Common myeloid progenitor, CD34-positive (primary cell): ENCODE data around the gene TUT1.
A peak's percentile ranks its signal among the peaks of the same experiment; 100 is the strongest.

Experiments
- CTCF ChIA-PET: fragments of 350-600 bp; sonication (Branson Sonifier 250); formaldehyde crosslinking; loops from one replicate; lab custom pipeline; 2021; ENCODE audit warnings: antibody characterized with exemption; lab: Charles Lee
- POLR2A ChIA-PET: fragments of 350-600 bp; sonication (Branson Sonifier 250); formaldehyde crosslinking; loops from one replicate; lab custom pipeline; 2021; ENCODE audit warnings: antibody characterized with exemption; lab: Charles Lee
- DNase-seq, 3 donors: peaks; one replicate each; pipeline versions ENCODE4 v3.0.0 to v3.0.0-alpha.2; 2013
- H3K27ac ChIP-seq, 2 experiments: 1 replicate in 1 of 2; 2 replicates in 1 of 2; pipeline ENCODE4 v1.7.0; 2013; ENCODE audit warnings: inconsistent platforms in 2 of 2, low read length in 2 of 2, mild to moderate bottlenecking in 2 of 2, low read depth in 1 of 2, moderate library complexity in 1 of 2; ENCODE audit not compliant: severe bottlenecking in 2 of 2, insufficient read depth in 1 of 2, poor library complexity in 1 of 2
- H3K27me3 ChIP-seq, 5 experiments: replicated peaks in 2 of 5; 1 replicate in 3 of 5; 2 replicates in 2 of 5; pipeline versions ENCODE4 v1.6.1 to v1.7.0; 2013; ENCODE audit warnings: low read length in 4 of 5, mild to moderate bottlenecking in 2 of 5, moderate library complexity in 2 of 5, inconsistent platforms in 1 of 5; ENCODE audit not compliant: insufficient read depth in 5 of 5, control insufficient read depth in 4 of 5
- H3K36me3 ChIP-seq, 4 experiments: 1 replicate in 2 of 4; 2 replicates in 2 of 4; pipeline versions ENCODE4 v1.6.1 to v1.7.0; 2013; ENCODE audit warnings: low read length in 3 of 4, control low read depth in 1 of 4, mild to moderate bottlenecking in 1 of 4; ENCODE audit not compliant: control insufficient read depth in 4 of 4, insufficient read depth in 4 of 4
- H3K4me1 ChIP-seq, 4 experiments: 1 replicate in 3 of 4; 2 replicates in 1 of 4; pipeline versions ENCODE4 v1.6.1 to v1.7.1; 2013; ENCODE audit warnings: low read length in 3 of 4, mild to moderate bottlenecking in 3 of 4, control low read depth in 1 of 4, inconsistent platforms in 1 of 4, moderate library complexity in 1 of 4; ENCODE audit not compliant: control insufficient read depth in 4 of 4, insufficient read depth in 4 of 4; ENCODE audit errors: control extremely low read depth in 1 of 4
- H3K4me3 ChIP-seq, 7 experiments: 1 replicate in 4 of 7; 2 replicates in 3 of 7; pipeline versions ENCODE4 v1.5.1 to v1.7.0; 2013; ENCODE audit warnings: mild to moderate bottlenecking in 7 of 7, low read length in 6 of 7, moderate library complexity in 6 of 7, inconsistent platforms in 2 of 7, low read depth in 2 of 7, control low read depth in 1 of 7; ENCODE audit not compliant: insufficient read depth in 4 of 7, control insufficient read depth in 1 of 7; ENCODE audit errors: extremely low read depth in 1 of 7
- H3K9me3 ChIP-seq, 5 experiments: 1 replicate in 4 of 5; 2 replicates in 1 of 5; pipeline versions ENCODE4 v1.6.1 to v1.7.1; 2013; ENCODE audit warnings: low read length in 4 of 5, mild to moderate bottlenecking in 2 of 5, inconsistent platforms in 1 of 5, low read depth in 1 of 5, moderate library complexity in 1 of 5; ENCODE audit not compliant: control insufficient read depth in 4 of 5, insufficient read depth in 2 of 5; ENCODE audit errors: control extremely low read depth in 1 of 5
- WGBS: methylation state at CpG from one replicate; pipeline ENCODE4 v1.1.5; 2013; ENCODE audit not compliant: insufficient coverage; 5-methylcytosine and 5-hydroxymethylcytosine counted together

TUT1 gene

GRCh38 chr11:62601372-62602140, 10.2 kb upstream of the TUT1 start, which contains the start of gene MTA2:
TSS of gene MTA2 (minus strand) at chr11:62601865. CDS start at chr11:62601450, 415 bp downstream.
- peaks cover 6 to 67% (median 43%) of the 10 kb centered on the region in 4 experiments for H3K36me3 ChIP-seq
- POLR2A ChIA-PET, result interaction anchor here (0.5 to 3.3 kb wide), 7 partner anchors 10 to 280 kb away, joined by 3 to 30 read pairs (median 4); partner anchors contain the start of genes EEF1G, EML3, ROM1 and STX5
- peak within 1 kb of the TSS; percentile 85 to 94 for H3K27ac ChIP-seq
- H3K4me1 ChIP-seq, result peaks cover 18 to 43% (median 32%) of the 10 kb centered on the region in 4 experiments
- peak within 1 kb of the TSS; percentile 71 to 97 (median 94) for H3K4me3 ChIP-seq
- no peaks in the 10 kb centered on the region for H3K27me3 ChIP-seq
- H3K9me3 ChIP-seq, result no peaks in the 10 kb centered on the region
- CTCF ChIA-PET, result interaction anchor here (0.7 to 2.6 kb wide), 7 partner anchors 9 to 177 kb away, joined by 3 to 15 read pairs (median 6); partner anchors contain the start of genes EML3, GNG3, ROM1 and TUT1
- DNase-seq, result peak; percentile 98 to 99 (median 99)
- WGBS, result under 1% methylated on average over 83 of the region's 83 CpGs

GRCh38 chr11:62601122-62601371, 9.7 kb upstream of the TUT1 start:
- peak overlapping the region; percentile 71 to 97 (median 94) for H3K4me3 ChIP-seq
- ChIA-PET CTCF (interaction anchor here (0.7 to 2.6 kb wide), 6 partner anchors 8 to 177 kb away, joined by 3 to 15 read pairs (median 4); partner anchors contain the start of genes GNG3 and TUT1), POLR2A (interaction anchor here (1.2 to 3.3 kb wide), 5 partner anchors 9 to 280 kb away, joined by 3 to 30 read pairs (median 7); partner anchors contain the start of genes EEF1G, EML3, ROM1 and TUT1)
- peak overlapping the region; percentile 85 to 94 for H3K27ac ChIP-seq
- H3K27me3 ChIP-seq, result no peaks in the 10 kb centered on the region
- peaks cover 10 to 68% (median 44%) of the 10 kb centered on the region in 4 experiments for H3K36me3 ChIP-seq
- peak in 1 of 3 donors; percentile 21 for DNase-seq
- WGBS, result 0% methylated on average over 30 of the region's 30 CpGs
- peaks cover 18 to 43% (median 32%) of the 10 kb centered on the region in 4 experiments for H3K4me1 ChIP-seq
- no peaks in the 10 kb centered on the region for H3K9me3 ChIP-seq

- Histone ChIP-seq H3K4me1 (peaks cover 18 to 43% (median 32%) of the 10 kb centered on the region in 4 experiments), H3K36me3 (peaks cover 12 to 68% (median 44%) of the 10 kb centered on the region in 4 experiments), H3K27ac (peak overlapping the region; percentile 85 to 94), H3K4me3 (peak overlapping the region; percentile 71 to 97 (median 94)), H3K27me3 (no peaks in the 10 kb centered on the region), H3K9me3 (no peaks in the 10 kb centered on the region)
- ChIA-PET CTCF (interaction anchor here (1.5 to 2.6 kb wide), 4 partner anchors 8 to 107 kb away, joined by 3 to 15 read pairs (median 6); partner anchors contain the start of genes GNG3 and TUT1), POLR2A (interaction anchor here (1.2 to 3.3 kb wide), 4 partner anchors 9 to 281 kb away, joined by 3 to 30 read pairs (median 6); partner anchors contain the start of genes EEF1G and TUT1)
- WGBS, result 0% methylated on average over 22 of the region's 26 CpGs
- peak in 1 of 3 donors; percentile 19 for DNase-seq
Measured at GRCh38 chr11:62600367-62601121, 9.2 kb upstream of the TUT1 start.

GRCh38 chr11:62599901-62600300, 8.6 kb upstream of the TUT1 start:
- peak overlapping the region; percentile 85 to 94 for H3K27ac ChIP-seq
- peaks cover 15 to 68% (median 46%) of the 10 kb centered on the region in 4 experiments for H3K36me3 ChIP-seq
- peaks cover 18 to 43% (median 32%) of the 10 kb centered on the region in 4 experiments for H3K4me1 ChIP-seq

GRCh38 chr11:62599069-62599696, 7.9 kb upstream of the TUT1 start:
- CTCF ChIA-PET, result interaction anchor here (1.0 to 2.0 kb wide), 4 partner anchors 10 to 205 kb away, joined by 3 to 15 read pairs (median 4); partner anchors contain the start of genes EML3 and ROM1
- no peaks in the 10 kb centered on the region for H3K9me3 ChIP-seq
- H3K36me3 ChIP-seq, result peaks cover 15 to 70% (median 47%) of the 10 kb centered on the region in 4 experiments
- H3K4me1 ChIP-seq, result peaks cover 18 to 43% (median 32%) of the 10 kb centered on the region in 4 experiments
- POLR2A ChIA-PET, result interaction anchor here (1.0 kb wide), 1 partner anchor 128 kb away, joined by 3 read pairs; the partner anchor contains the start of gene HNRNPUL2
- H3K27ac ChIP-seq, result peak overlapping the region; percentile 85 to 94
- DNase-seq, result peak; percentile 100
- WGBS, result 0% methylated on average over 2 of the region's 7 CpGs
- peak overlapping the region in 5 of 7 experiments; percentile 91 to 97 (median 94) for H3K4me3 ChIP-seq
- H3K27me3 ChIP-seq, result no peaks in the 10 kb centered on the region

More at GRCh38 chr11:62599901-62600300, 8.6 kb upstream of the TUT1 start:
- CTCF ChIA-PET, result interaction anchor here (1.0 to 2.6 kb wide), 5 partner anchors 8 to 205 kb away, joined by 3 to 15 read pairs (median 5); partner anchors contain the start of genes EML3, ROM1 and TUT1
- Histone ChIP-seq H3K27me3 (no peaks in the 10 kb centered on the region), H3K9me3 (no peaks in the 10 kb centered on the region), H3K4me3 (peak overlapping the region in 6 of 7 experiments; percentile 71 to 97 (median 94))
- DNase-seq, result no peak
- POLR2A ChIA-PET, result interaction anchor here (1.0 to 3.3 kb wide), 2 partner anchors 8 to 127 kb away, joined by 3 to 30 read pairs; partner anchors contain the start of genes HNRNPUL2 and TUT1
- WGBS, result 75% methylated on average over 2 of the region's 5 CpGs

GRCh38 chr11:62595124-62595523, 3.8 kb upstream of the TUT1 start:
- ChIA-PET CTCF (interaction anchor here (0.9 to 6.9 kb wide), 5 partner anchors 9 to 168 kb away, joined by 3 to 62 read pairs (median 13); no protein-coding TSS in a partner anchor), POLR2A (interaction anchor here (0.5 kb wide), 1 partner anchor 237 kb away, joined by 4 read pairs; the partner anchor contains the start of gene STX5)
- Histone ChIP-seq H3K9me3 (no peaks in the 10 kb centered on the region), H3K4me1 (peaks cover 24 to 44% (median 39%) of the 10 kb centered on the region in 4 experiments), H3K27ac (no peak overlapping the region), H3K36me3 (peaks cover 15 to 68% (median 46%) of the 10 kb centered on the region in 4 experiments), H3K27me3 (no peaks in the 10 kb centered on the region), H3K4me3 (no peak overlapping the region)
- WGBS, result 94% methylated on average over 8 of the region's 8 CpGs
- DNase-seq, result no peak
